ENCODE data around the gene NOD2.
A peak's percentile ranks its signal among the peaks of the same experiment; 100 is the strongest.

NOD2 gene

GRCh38 chr16:50677351-50677750 lies 16.1 kb upstream of the NOD2 start:
- peak; percentile 34 for TF ChIP-seq CTCF (IDR thresholded peaks at IDR 0.05; ENCODE audit: low read depth, low read length)
- no peak for DNase-seq (ENCODE audit: low read depth, low spot score)
- in situ Hi-C loops (cut with HindIII; ENCODE audit: low sequenced_read_pairs), result no loop called here
- no peak overlapping the region for H3K4me3 ChIP-seq (ENCODE audit: low read depth, low read length)

- no peak for TF ChIP-seq CTCF (IDR thresholded peaks at IDR 0.05; ENCODE audit: low read depth, low read length)
- no peak overlapping the region for H3K4me3 ChIP-seq (ENCODE audit: low read depth, low read length)
- no peak for DNase-seq (ENCODE audit: low read depth, low spot score)
- in situ Hi-C loops (cut with HindIII; ENCODE audit: low sequenced_read_pairs), result no loop called here
Observed at GRCh38 chr16:50678531-50678930, 14.9 kb upstream of the NOD2 start.

GRCh38 chr16:50679266-50679665 lies 14.1 kb upstream of the NOD2 start:
- H3K4me3 ChIP-seq (ENCODE audit: low read depth, low read length), result no peak overlapping the region
- DNase-seq (ENCODE audit: low read depth, low spot score), result no peak
- in situ Hi-C loops (cut with HindIII; ENCODE audit: low sequenced_read_pairs), result no loop called here
- no peak for TF ChIP-seq CTCF (IDR thresholded peaks at IDR 0.05; ENCODE audit: low read depth, low read length)

- in situ Hi-C loops (cut with HindIII; ENCODE audit: low sequenced_read_pairs), result no loop called here
- no peak for TF ChIP-seq CTCF (IDR thresholded peaks at IDR 0.05; ENCODE audit: low read depth, low read length)
- no peak for DNase-seq (ENCODE audit: low read depth, low spot score)
- no peak overlapping the region for H3K4me3 ChIP-seq (ENCODE audit: low read depth, low read length)
Observed at GRCh38 chr16:50679676-50680555, 13.5 kb upstream of the NOD2 start.

GRCh38 chr16:50680556-50680893 lies 12.9 kb upstream of the NOD2 start:
- H3K4me3 ChIP-seq (ENCODE audit: low read depth, low read length), result no peak overlapping the region
- DNase-seq (ENCODE audit: low read depth, low spot score), result no peak
- TF ChIP-seq CTCF (IDR thresholded peaks at IDR 0.05; ENCODE audit: low read depth, low read length), result no peak
- in situ Hi-C loops (cut with HindIII; ENCODE audit: low sequenced_read_pairs), result no loop called here

GRCh38 chr16:50681021-50681885 lies 12.2 kb upstream of the NOD2 start, which contains the start of gene SNX20:
SNX20 (minus strand) TSS chr16:50681312; CDS start chr16:50677526, 3,786 bp downstream.
- no peak within 1 kb of the TSS for H3K4me3 ChIP-seq (ENCODE audit: low read depth, low read length)
- no peak for DNase-seq (ENCODE audit: low read depth, low spot score)
- no peak for TF ChIP-seq CTCF (IDR thresholded peaks at IDR 0.05; ENCODE audit: low read depth, low read length)
- in situ Hi-C loops (cut with HindIII; ENCODE audit: low sequenced_read_pairs), result no loop called here
